GM19328 (cell line): ENCODE data around the gene CCDC8.
"Not testable (repeated sequence)": the region's sequence is repeated elsewhere in the genome, so short reads cannot be mapped to it uniquely, and the experiment has no call there.

Source experiments
- ATAC-seq: cut with Tn5 transposase; IDR thresholded peaks from one replicate; pipeline ENCODE4 v1.9.1; 2021; ENCODE audit warnings: mild to moderate bottlenecking, moderate library complexity; ENCODE audit not compliant: unreplicated experiment

Gene CCDC8

GRCh38 chr19:46404753-46405468 lies 8.5 kb downstream of the CCDC8 start:
- no peak for ATAC-seq

GRCh38 chr19:46404055-46404752 lies 9.2 kb downstream of the CCDC8 start:
- ATAC-seq, result no peak

GRCh38 chr19:46402725-46403124 lies 10.6 kb downstream of the CCDC8 start:
- ATAC-seq, result no peak

- not testable (repeated sequence) for ATAC-seq
Observed at GRCh38 chr19:46397801-46398479, 15.4 kb downstream of the CCDC8 start.

GRCh38 chr19:46394402-46394797 lies 19.0 kb downstream of the CCDC8 start:
- no peak for ATAC-seq

- no peak for ATAC-seq
Observed at GRCh38 chr19:46393456-46394401, 19.6 kb downstream of the CCDC8 start.

- ATAC-seq, result no peak
Observed at GRCh38 chr19:46392837-46393236, 20.5 kb downstream of the CCDC8 start.

- ATAC-seq, result no peak
Observed at GRCh38 chr19:46392252-46392801, 21.0 kb downstream of the CCDC8 start.

- ATAC-seq, result no peak
Observed at GRCh38 chr19:46391296-46392251, 21.8 kb downstream of the CCDC8 start.

- ATAC-seq, result no peak
Observed at GRCh38 chr19:46390866-46391265, 22.5 kb downstream of the CCDC8 start.

GRCh38 chr19:46390121-46390858 lies 23.1 kb downstream of the CCDC8 start:
- no peak for ATAC-seq

GRCh38 chr19:46388311-46389095 lies 24.9 kb downstream of the CCDC8 start:
- ATAC-seq, result no peak

- no peak for ATAC-seq
Observed at GRCh38 chr19:46387713-46388130, 25.6 kb downstream of the CCDC8 start.

GRCh38 chr19:46386996-46387712 lies 26.2 kb downstream of the CCDC8 start:
- no peak for ATAC-seq

GRCh38 chr19:46386151-46386550 lies 27.2 kb downstream of the CCDC8 start:
- no peak for ATAC-seq

- ATAC-seq, result no peak
Observed at GRCh38 chr19:46385636-46386035, 27.7 kb downstream of the CCDC8 start.

GRCh38 chr19:46384396-46384795 lies 29.0 kb downstream of the CCDC8 start:
- no peak for ATAC-seq
